HepG2 (cell line): ENCODE results near the gene ANO3. TPM values are rescaled to one million over a fixed set of nuclear protein-coding genes. Genes with fewer than 3 reads are reported as not detected.

Experiments
- ATAC-seq: fragments of 200-7000 bp; cut with Tn5 transposase; 3 replicates; pipeline ENCODE4 v1.9.1; 2020; ENCODE audit warnings: mild to moderate bottlenecking, moderate library complexity
- BruUV-seq: library from RNA; stranded (reverse); fragments of 400-500 nt; replicated peaks from 2 replicates; lab custom pipeline; 2021; lab: Mats Ljungman, UMichigan
- CTCF ChIA-PET: fragments of 300-600 bp; formaldehyde crosslinking; extraction: SDS; loops from one replicate; lab custom pipeline; 2021; ENCODE audit warnings: low total read pairs, inconsistent platforms, low intra/inter-chr PET ratio; lab: Yijun Ruan, JAX
- POLR2A ChIA-PET: fragments of 350-600 bp; sonication (Branson Sonifier 250); formaldehyde crosslinking; loops from one replicate; lab custom pipeline; 2020; ENCODE audit warnings: antibody characterized with exemption, inconsistent platforms; lab: Yijun Ruan, JAX
- DNase-seq: peaks from one replicate; pipeline ENCODE4 v3.0.0-alpha.2; 2015; ENCODE audit warnings: low spot score
- FAIRE-seq: peaks from 3 replicates; lab custom pipeline; 2011; peaks lifted over from hg19 to GRCh38; lab: Jason Lieb, UNC
- H2AFZ ChIP-seq: one replicate; pipeline ENCODE4 v1.6.1; 2011; ENCODE audit warnings: low read length, inconsistent platforms
- H3K27ac ChIP-seq: fragments of 300-600 bp; 3 replicates; pipeline ENCODE4 v1.8.0; 2011; ENCODE audit warnings: mixed run types, mild to moderate bottlenecking, mixed read lengths, low read length, inconsistent platforms; ENCODE audit not compliant: insufficient read depth; ENCODE audit errors: extremely low read length
- H3K27me3 ChIP-seq, 2 experiments: fragments of 200-600 bp in 1 of 2; 2 replicates in 1 of 2; 3 replicates in 1 of 2; pipeline versions ENCODE4 v1.6.0 to v1.8.0; 2011; ENCODE audit warnings: low read length in 2 of 2, mild to moderate bottlenecking in 2 of 2, moderate library complexity in 2 of 2, inconsistent platforms in 1 of 2; ENCODE audit not compliant: insufficient read depth in 2 of 2, control insufficient read depth in 1 of 2
- H3K36me3 ChIP-seq, 2 experiments: fragments of 200-600 bp in 1 of 2; replicated peaks in 1 of 2; 2 replicates in 1 of 2; 3 replicates in 1 of 2; pipeline versions ENCODE4 v1.5.1 to v1.8.0; 2011; ENCODE audit warnings: low read length in 2 of 2, inconsistent platforms in 1 of 2; ENCODE audit not compliant: insufficient read depth in 2 of 2, control insufficient read depth in 1 of 2
- H3K4me1 ChIP-seq: 2 replicates; pipeline ENCODE4 v1.5.1; 2012; ENCODE audit warnings: low read length, inconsistent platforms; ENCODE audit not compliant: insufficient read depth
- H3K4me2 ChIP-seq: 2 replicates; pipeline ENCODE4 v1.6.0; 2011; ENCODE audit warnings: low read depth, low read length, inconsistent platforms
- H3K4me3 ChIP-seq, 3 experiments: fragments of 200-600 bp in 1 of 3; sonication (generic), shearing (Covaris generic) in 1 of 3; replicated peaks in 1 of 3; 2 replicates each; pipeline ENCODE4 v1.5.1; 2011 to 2016; ENCODE audit warnings: low read length in 3 of 3, inconsistent platforms in 2 of 3, low read depth in 2 of 3, mild to moderate bottlenecking in 2 of 3, control low read depth in 1 of 3, mixed read lengths in 1 of 3; ENCODE audit not compliant: insufficient read depth in 1 of 3
- H3K79me2 ChIP-seq: one replicate; pipeline ENCODE4 v1.6.1; 2011; ENCODE audit warnings: low read length, inconsistent platforms; ENCODE audit not compliant: insufficient read depth
- H3K9ac ChIP-seq: 2 replicates; pipeline ENCODE4 v1.6.0; 2011; ENCODE audit warnings: mild to moderate bottlenecking, low read depth, low read length, inconsistent platforms; ENCODE audit not compliant: insufficient read depth
- H3K9me3 ChIP-seq: 2 replicates; pipeline ENCODE4 v1.5.1; 2012; ENCODE audit warnings: mild to moderate bottlenecking, low read length
- H4K20me1 ChIP-seq: 2 replicates; pipeline ENCODE4 v1.6.0; 2011; ENCODE audit warnings: inconsistent platforms, mild to moderate bottlenecking, low read length, moderate library complexity; ENCODE audit not compliant: insufficient read depth
- ARID5B ChIP-seq: IDR thresholded peaks from 2 replicates; pipeline ENCODE4 v1.4.0; 2020; ENCODE audit warnings: mild to moderate bottlenecking, missing genetic modification reagents
- ELK4 ChIP-seq: sonication (generic); formaldehyde crosslinking; IDR thresholded peaks from 2 replicates; pipeline ENCODE4 v1.9.0; 2021; ENCODE audit warnings: missing genetic modification reagents, borderline replicate concordance
- HMG20A ChIP-seq: IDR thresholded peaks from 2 replicates; pipeline ENCODE4 v1.6.1; 2016; ENCODE audit warnings: borderline replicate concordance
- HNF4G ChIP-seq, 2 experiments: sonication (generic) in 1 of 2; formaldehyde crosslinking in 1 of 2; IDR thresholded peaks; 2 replicates each; pipeline versions ENCODE4 v1.4.0 to v1.6.1; 2011 to 2020; ENCODE audit warnings: borderline replicate concordance in 2 of 2, low read depth in 2 of 2, mild to moderate bottlenecking in 2 of 2, low read length in 1 of 2, missing genetic modification reagents in 1 of 2, moderate library complexity in 1 of 2
- MAFF ChIP-seq: IDR thresholded peaks from 2 replicates; pipeline ENCODE4 v1.6.1; 2011; ENCODE audit warnings: low read depth, low read length, improper control_type of control experiment
- MLX ChIP-seq: IDR thresholded peaks from 2 replicates; pipeline ENCODE4 v1.6.1; 2016
- RBFOX2 ChIP-seq: fragments of 200-400 bp; formaldehyde crosslinking; IDR thresholded peaks from 2 replicates; pipeline ENCODE4 v1.6.1; 2017; ENCODE audit warnings: low read depth, mild to moderate bottlenecking, low read length
- REL ChIP-seq: sonication (generic); formaldehyde crosslinking; conservative IDR thresholded peaks from 2 replicates; pipeline ENCODE4 v1.8.0; 2022; ENCODE audit warnings: mild to moderate bottlenecking, missing genetic modification reagents, moderate library complexity
- ZBTB49 ChIP-seq: sonication (generic); formaldehyde crosslinking; IDR thresholded peaks from 2 replicates; pipeline ENCODE4 v1.4.0; 2020; ENCODE audit warnings: missing genetic modification reagents, borderline replicate concordance
- ZFP62 ChIP-seq: sonication (generic); formaldehyde crosslinking; IDR thresholded peaks from 2 replicates; pipeline ENCODE4 v1.4.0; 2020; ENCODE audit warnings: missing genetic modification reagents
- WGBS: methylation state at CpG from one replicate; pipeline ENCODE4 v1.1.6; 2017; ENCODE audit warnings: low lambda C conversion rate; 5-methylcytosine and 5-hydroxymethylcytosine counted together
- in situ Hi-C: cut with HindIII; loops from 2 replicates; pipeline ENCODE4 v1.10.0; 2017; ENCODE audit warnings: low pct_unique_long_range_greater_than_20kb; ENCODE audit not compliant: extremely low pct_ligation_motif_present
- intact Hi-C: fragments of 100-400 bp; cut with micrococcal nuclease; formaldehyde crosslinking; loops from one replicate; pipeline ENCODE4 v1.10.0; 2022; ENCODE audit not compliant: unreplicated experiment
- polyA plus RNA-seq, 8 experiments: library from polyadenylated mRNA; depleted of rRNA in 3 of 8; stranded (reverse) in 7 of 8; unstranded in 1 of 8; fragments of >200 nt; fragmentation: Illumina TruSeq in 4 of 8; extraction: Trizol in 4 of 8; gene quantifications; 2 replicates each; pipeline versions ENCODE4 v1.2.1 to v1.2.3, GENCODE V29; 2011 to 2016; ENCODE audit warnings: low read depth in 4 of 8, missing spikeins in 1 of 8, mixed read lengths in 1 of 8; ENCODE audit not compliant: insufficient read depth in 1 of 8
- total RNA-seq, 5 experiments: library from RNA; depleted of rRNA; stranded (reverse); fragments of >200 nt; fragmentation: Illumina TruSeq; extraction: Trizol; gene quantifications; 2 replicates each; pipeline ENCODE4 v1.2.3, GENCODE V29; 2016; ENCODE audit warnings: low read depth in 1 of 5

Gene ANO3
- total and polyA plus RNA-seq, 2 of the 13 experiments (the other 11 are each of a cell fraction or from before 2014, with no cell fraction given) = 0.17 to 0.44 TPM

GRCh38 chr11:26350002-26350401 is 18.1 kb downstream of the ANO3 start:
- Histone ChIP-seq H3K27ac (no peak overlapping the region), H3K9ac (no peak overlapping the region), H4K20me1 (no peaks in the 10 kb centered on the region), H3K9me3 (no peaks in the 10 kb centered on the region), H3K4me3 (no peak overlapping the region), H3K27me3 (no peaks in the 10 kb centered on the region), H3K4me2 (no peak overlapping the region), H3K79me2 (no peaks in the 10 kb centered on the region), H3K4me1 (no peaks in the 10 kb centered on the region), H3K36me3 (no peaks in the 10 kb centered on the region), H2AFZ (no peak overlapping the region)
- ChIA-PET CTCF (no interaction called here), POLR2A (no interaction called here)
- no peak for DNase-seq
- FAIRE-seq = no peak
- in situ Hi-C loops (no loop called here), intact Hi-C loops (no loop called here)
- no peak for ATAC-seq
- WGBS = 26% methylated on average over 7 of the region's 7 CpGs
- TF ChIP-seq ARID5B (CRISPR knock-in tag) = no peak
- no TSS peak for BruUV-seq

- H3K36me3 ChIP-seq = no peaks in the 10 kb centered on the region
- intact Hi-C loops = no loop called here
- POLR2A ChIA-PET = no interaction called here
- no peaks in the 10 kb centered on the region for H3K4me1 ChIP-seq
- H3K27ac ChIP-seq = no peak overlapping the region
- H3K4me2 ChIP-seq = no peak overlapping the region
- no peaks in the 10 kb centered on the region for H3K9me3 ChIP-seq
- FAIRE-seq (no peak), ATAC-seq (no peak), DNase-seq (no peak)
- in situ Hi-C loops = no loop called here
- CTCF ChIA-PET = no interaction called here
- H2AFZ ChIP-seq = no peak overlapping the region
- H3K9ac ChIP-seq = no peak overlapping the region
- whole genome bisulfite sequencing = 15% methylated on average over 5 of the region's 5 CpGs
- H3K79me2 ChIP-seq = no peaks in the 10 kb centered on the region
- H4K20me1 ChIP-seq = no peaks in the 10 kb centered on the region
- H3K27me3 ChIP-seq = no peaks in the 10 kb centered on the region
- BruUV-seq = no TSS peak
- no peak overlapping the region for H3K4me3 ChIP-seq
- TF ChIP-seq MAFF = no peak
- TF ChIP-seq HMG20A (CRISPR knock-in tag) = no peak
- no peak for TF ChIP-seq ZBTB49
- TF ChIP-seq RBFOX2 = no peak
- no peak for TF ChIP-seq ELK4 (CRISPR knock-in tag)
- no peak for TF ChIP-seq REL
- no peak for TF ChIP-seq HNF4G (IDR thresholded peaks at IDR 0.05; ENCODE audit: borderline replicate concordance, low read depth, low read length)
- no peak for TF ChIP-seq HNF4G (CRISPR knock-in tag; IDR thresholded peaks at IDR 0.05; ENCODE audit: borderline replicate concordance, low read depth)
- TF ChIP-seq ZFP62 = no peak
- no peak for TF ChIP-seq MLX (CRISPR knock-in tag)
These were observed 21.1 kb downstream of the ANO3 start for GRCh38 chr11:26353010-26353409.
